Calu3 (cell line): ENCODE results near the gene FBXO40. TPM values are rescaled to one million over a fixed set of nuclear protein-coding genes. Genes with fewer than 3 reads are reported as not detected.
"Not testable (repeated sequence)": the region's sequence is repeated elsewhere in the genome, so short reads cannot be mapped to it uniquely, and the experiment has no call there.

Experiments
- BruUV-seq: library from RNA; stranded (reverse); fragments of 400-500 nt; replicated peaks from 2 replicates; lab custom pipeline; 2021; lab: Mats Ljungman, UMichigan
- CTCF ChIA-PET: fragments of 300-600 bp; sonication (Branson Sonifier 250); formaldehyde crosslinking; loops from one replicate; lab custom pipeline; 2022; ENCODE audit warnings: antibody characterized with exemption; lab: Charles Lee
- DNase-seq: peaks from one replicate; pipeline ENCODE4 v3.0.0; 2022
- H3K27ac Mint-ChIP-seq: one replicate; pipeline ENCODE4 v1.8.0; 2022; ENCODE audit warnings: mixed read lengths; ENCODE audit not compliant: unreplicated experiment
- H3K27me3 Mint-ChIP-seq: one replicate; pipeline ENCODE4 v1.8.0; 2022; ENCODE audit warnings: mixed read lengths; ENCODE audit not compliant: unreplicated experiment
- H3K36me3 Mint-ChIP-seq: one replicate; pipeline ENCODE4 v1.8.0; 2022; ENCODE audit warnings: mild to moderate bottlenecking, moderate library complexity, mixed read lengths; ENCODE audit not compliant: insufficient read depth, unreplicated experiment
- H3K4me1 Mint-ChIP-seq: one replicate; pipeline ENCODE4 v1.8.0; 2022; ENCODE audit warnings: mild to moderate bottlenecking, low read depth, mixed read lengths; ENCODE audit not compliant: unreplicated experiment
- H3K4me3 Mint-ChIP-seq: one replicate; pipeline ENCODE4 v1.8.0; 2022; ENCODE audit warnings: mild to moderate bottlenecking, low read depth, moderate library complexity, mixed read lengths; ENCODE audit not compliant: unreplicated experiment
- H3K9me3 Mint-ChIP-seq: one replicate; pipeline ENCODE4 v1.8.0; 2022; ENCODE audit warnings: low read depth, mixed read lengths; ENCODE audit not compliant: unreplicated experiment
- intact Hi-C: fragments of 100-400 bp; cut with micrococcal nuclease; formaldehyde crosslinking; loops from one replicate; pipeline ENCODE4 v1.10.0; 2022; ENCODE audit not compliant: unreplicated experiment
- total RNA-seq: library from RNA; stranded (reverse); gene quantifications from 2 replicates; pipeline ENCODE4 v1.2.3, GENCODE V29; 2022
- TF ChIP-seq, protein P1 (sequence below): fragments of 200-600 bp; IDR thresholded peaks from one replicate; pipeline ENCODE4 v1.8.0; 2022; ENCODE audit warnings: antibody characterized with exemption; ENCODE audit not compliant: unreplicated experiment

The FBXO40 gene
- total RNA-seq, 1 experiment from 2014 or later = not detected

DNA sequence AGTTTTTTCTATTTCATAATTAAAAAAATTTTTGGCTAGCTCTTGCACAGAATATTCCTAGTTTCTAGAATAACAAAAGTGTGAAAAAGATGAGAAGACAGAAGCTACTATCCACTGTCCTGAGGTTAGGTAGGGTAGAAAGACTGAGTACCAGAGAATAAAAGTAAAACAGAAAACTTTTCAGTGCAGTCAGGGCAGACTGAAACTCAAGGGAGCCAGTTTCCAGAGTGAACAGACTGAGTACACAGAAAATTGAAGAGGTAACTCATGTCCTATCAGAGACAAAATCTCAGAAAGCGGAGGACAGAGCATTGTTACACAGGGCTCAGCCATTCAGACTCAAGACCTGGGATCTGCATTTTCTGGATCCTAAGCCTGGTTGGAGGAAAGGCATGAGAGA is 8.8 kb upstream of the FBXO40 start:
- BruUV-seq = no TSS peak

DNA sequence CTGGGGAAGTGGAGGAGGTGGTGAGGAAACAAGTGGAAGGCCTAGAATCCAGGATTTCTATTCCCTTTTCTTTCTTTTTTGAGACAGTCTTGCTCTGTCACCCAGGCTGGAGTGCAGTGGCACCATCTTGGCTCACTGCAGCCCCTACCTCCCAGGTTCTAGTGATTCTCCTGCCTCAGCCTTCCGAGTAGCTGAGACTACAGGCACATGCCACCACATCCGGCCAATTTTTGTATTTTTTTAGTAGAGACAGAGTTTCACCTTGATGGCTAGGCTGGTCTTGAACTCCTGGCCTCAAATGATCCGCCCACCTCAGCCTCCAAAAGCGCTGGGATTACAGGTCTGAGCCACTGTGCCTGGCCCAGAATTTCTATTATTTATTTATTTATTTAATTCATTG is 627 bp downstream of the FBXO40 start:
- CTCF ChIA-PET, H3K9me3 Mint-ChIP-seq, H3K4me1 Mint-ChIP-seq, DNase-seq, H3K4me3 Mint-ChIP-seq, H3K27me3 Mint-ChIP-seq, H3K27ac Mint-ChIP-seq, intact Hi-C loops, BruUV-seq, H3K36me3 Mint-ChIP-seq: not testable (repeated sequence)

More for the DNA sequence above, 8.8 kb upstream of the FBXO40 start:
- no peaks in the 10 kb centered on the region for H3K36me3 Mint-ChIP-seq
- CTCF ChIA-PET = no interaction called here
- peaks cover 33% of the 10 kb centered on the region for H3K27me3 Mint-ChIP-seq
- no peaks in the 10 kb centered on the region for H3K9me3 Mint-ChIP-seq
- intact Hi-C loops = no loop called here
- no peak overlapping the region for H3K27ac Mint-ChIP-seq
- TF ChIP-seq, protein P1, sequence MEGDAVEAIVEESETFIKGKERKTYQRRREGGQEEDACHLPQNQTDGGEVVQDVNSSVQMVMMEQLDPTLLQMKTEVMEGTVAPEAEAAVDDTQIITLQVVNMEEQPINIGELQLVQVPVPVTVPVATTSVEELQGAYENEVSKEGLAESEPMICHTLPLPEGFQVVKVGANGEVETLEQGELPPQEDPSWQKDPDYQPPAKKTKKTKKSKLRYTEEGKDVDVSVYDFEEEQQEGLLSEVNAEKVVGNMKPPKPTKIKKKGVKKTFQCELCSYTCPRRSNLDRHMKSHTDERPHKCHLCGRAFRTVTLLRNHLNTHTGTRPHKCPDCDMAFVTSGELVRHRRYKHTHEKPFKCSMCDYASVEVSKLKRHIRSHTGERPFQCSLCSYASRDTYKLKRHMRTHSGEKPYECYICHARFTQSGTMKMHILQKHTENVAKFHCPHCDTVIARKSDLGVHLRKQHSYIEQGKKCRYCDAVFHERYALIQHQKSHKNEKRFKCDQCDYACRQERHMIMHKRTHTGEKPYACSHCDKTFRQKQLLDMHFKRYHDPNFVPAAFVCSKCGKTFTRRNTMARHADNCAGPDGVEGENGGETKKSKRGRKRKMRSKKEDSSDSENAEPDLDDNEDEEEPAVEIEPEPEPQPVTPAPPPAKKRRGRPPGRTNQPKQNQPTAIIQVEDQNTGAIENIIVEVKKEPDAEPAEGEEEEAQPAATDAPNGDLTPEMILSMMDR = no peak
- DNase-seq = no peak
- H3K4me1 Mint-ChIP-seq = no peaks in the 10 kb centered on the region
- no peak overlapping the region for H3K4me3 Mint-ChIP-seq

DNA sequence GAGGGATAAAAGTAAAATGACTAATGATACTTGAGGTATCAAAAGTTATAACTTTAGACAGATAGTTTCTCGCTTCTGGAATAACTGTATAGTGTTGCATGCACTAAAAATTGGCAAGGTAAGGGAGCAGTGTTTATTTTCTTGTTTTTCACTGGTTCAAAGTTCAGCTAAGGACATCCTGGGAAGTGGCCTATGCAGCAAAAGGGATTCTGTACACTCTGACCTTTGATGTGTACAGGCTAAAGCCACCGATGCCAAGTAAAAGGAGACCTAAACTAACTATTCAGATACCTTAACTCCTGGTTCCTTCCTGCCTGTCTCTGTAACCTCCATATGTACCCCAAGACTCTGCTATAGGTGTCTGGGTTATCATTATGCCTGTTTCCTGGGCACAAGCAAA is 1.7 kb downstream of the FBXO40 start:
- H3K36me3 Mint-ChIP-seq = peaks cover 5% of the 10 kb centered on the region
- DNase-seq = no peak
- H3K4me3 Mint-ChIP-seq = no peak overlapping the region
- no peaks in the 10 kb centered on the region for H3K27me3 Mint-ChIP-seq
- no peaks in the 10 kb centered on the region for H3K4me1 Mint-ChIP-seq
- intact Hi-C loops = no loop called here
- BruUV-seq = no TSS peak
- TF ChIP-seq, protein P1 = no peak
- no peak overlapping the region for H3K27ac Mint-ChIP-seq
- no peaks in the 10 kb centered on the region for H3K9me3 Mint-ChIP-seq
- CTCF ChIA-PET = no interaction called here

DNA sequence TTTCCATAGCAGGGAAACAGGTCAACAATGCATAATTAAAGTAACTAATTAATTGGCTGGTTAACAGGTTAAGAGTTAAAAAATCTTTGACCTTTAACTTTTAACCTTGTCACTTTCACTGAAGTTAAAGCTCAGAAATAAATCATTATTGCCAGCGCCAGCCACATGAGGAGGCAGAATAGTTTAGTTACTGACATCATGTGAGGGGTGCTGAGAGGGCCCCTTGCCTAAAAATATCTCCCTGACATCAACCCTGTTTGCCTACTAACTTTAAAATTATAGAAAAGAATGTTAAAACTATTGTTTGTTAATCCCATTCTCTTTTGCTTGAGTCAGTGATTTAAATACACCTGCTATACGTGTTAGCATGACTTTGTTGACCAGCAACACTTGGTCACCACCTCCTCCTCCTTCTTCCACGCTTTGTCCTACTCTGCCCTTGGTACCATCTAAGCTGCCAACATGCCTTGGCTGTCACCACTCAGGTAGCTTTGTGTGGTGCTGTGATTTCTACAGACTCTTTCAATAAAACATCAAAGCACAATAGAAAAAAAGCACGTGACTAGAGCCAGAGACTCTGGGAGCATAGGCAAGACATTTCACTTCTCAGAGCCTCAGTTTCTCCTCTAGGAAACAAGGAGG is 2.7 kb downstream of the FBXO40 start:
- no peaks in the 10 kb centered on the region for H3K9me3 Mint-ChIP-seq
- H3K27ac Mint-ChIP-seq = no peak overlapping the region
- CTCF ChIA-PET = no interaction called here
- no TSS peak for BruUV-seq
- DNase-seq = no peak
- no peaks in the 10 kb centered on the region for H3K27me3 Mint-ChIP-seq
- no peaks in the 10 kb centered on the region for H3K4me1 Mint-ChIP-seq
- TF ChIP-seq, protein P1 = no peak
- intact Hi-C loops = no loop called here
- peaks cover 5% of the 10 kb centered on the region for H3K36me3 Mint-ChIP-seq
- no peak overlapping the region for H3K4me3 Mint-ChIP-seq

DNA sequence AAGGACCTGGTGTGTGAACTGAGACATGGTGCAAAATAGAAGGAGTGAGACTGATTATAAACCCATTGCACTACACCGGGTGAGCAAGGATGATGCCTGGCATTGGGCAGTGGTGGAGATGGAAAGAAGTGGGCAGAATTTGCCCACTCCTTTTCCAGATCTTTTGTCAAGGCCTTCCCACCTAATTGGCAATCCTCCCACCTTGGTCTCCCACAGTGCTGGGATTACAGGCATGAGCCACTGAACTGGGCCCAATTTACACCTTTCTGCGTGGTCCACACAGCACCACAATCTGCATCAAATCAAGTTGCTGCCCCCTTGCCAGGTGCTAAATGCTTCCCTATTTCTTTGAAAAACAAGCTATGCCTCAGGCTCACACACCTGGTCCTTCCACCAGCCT is 5.4 kb downstream of the FBXO40 start:
- no peaks in the 10 kb centered on the region for H3K27me3 Mint-ChIP-seq
- TF ChIP-seq, protein P1 = no peak
- H3K9me3 Mint-ChIP-seq = no peaks in the 10 kb centered on the region
- H3K4me1 Mint-ChIP-seq = no peaks in the 10 kb centered on the region
- H3K4me3 Mint-ChIP-seq = no peak overlapping the region
- no TSS peak for BruUV-seq
- intact Hi-C loops = no loop called here
- H3K36me3 Mint-ChIP-seq = no peaks in the 10 kb centered on the region
- CTCF ChIA-PET = no interaction called here
- DNase-seq = no peak
- no peak overlapping the region for H3K27ac Mint-ChIP-seq

GRCh38 chr3:121599900-121600299 is 6.7 kb downstream of the FBXO40 start:
- H3K36me3 Mint-ChIP-seq, BruUV-seq, H3K9me3 Mint-ChIP-seq, H3K4me3 Mint-ChIP-seq, CTCF ChIA-PET, DNase-seq, H3K4me1 Mint-ChIP-seq, H3K27ac Mint-ChIP-seq, H3K27me3 Mint-ChIP-seq, intact Hi-C loops: not testable (repeated sequence)
